ENCODE measurements around the gene GSTO1.

GSTO1 gene

GRCh38 chr10:104218751-104219150 lies 35.9 kb upstream of the GSTO1 start:
- Histone ChIP-seq H3K79me2 (ENCODE audit: control insufficient read depth, insufficient read depth, low read length, poor library complexity) (no peaks in the 10 kb centered on the region), H3K79me1 (ENCODE audit: low read length) (no peaks in the 10 kb centered on the region), H4K12ac (ENCODE audit: low read depth, low read length) (no peak overlapping the region), H3K27ac (ENCODE audit: low read depth, low read length) (no peak overlapping the region), H2BK12ac (ENCODE audit: low read length) (no peak overlapping the region), H2AFZ (ENCODE audit: insufficient read depth, low read length, poor library complexity) (no peak overlapping the region), H3K18ac (ENCODE audit: low read length) (no peak overlapping the region), H3K4me3 (ENCODE audit: low read depth, low read length) (no peak overlapping the region), H3K36me3 (ENCODE audit: control insufficient read depth in 1 of 2, insufficient read depth in 2 of 2, low read length in 2 of 2) (no peaks in the 10 kb centered on the region), H3K4ac (ENCODE audit: low read depth, low read length) (no peak overlapping the region), H3K27me3 (ENCODE audit: insufficient read depth, low read length) (no peaks in the 10 kb centered on the region), H3K9ac (ENCODE audit: low read length) (no peak overlapping the region), H4K91ac (ENCODE audit: low read depth, low read length) (no peak overlapping the region), H2BK5ac (ENCODE audit: low read depth, low read length, poor library complexity) (no peak overlapping the region), H3K4me1 (ENCODE audit: control insufficient read depth in 1 of 2, insufficient read depth in 2 of 2, low read length in 2 of 2) (no peaks in the 10 kb centered on the region), H4K8ac (ENCODE audit: low read depth, low read length) (no peak overlapping the region), H3K9me3 (ENCODE audit: insufficient read depth, low read depth, low read length) (no peaks in the 10 kb centered on the region), H2BK120ac (ENCODE audit: insufficient read depth, low read length, poor library complexity) (no peak overlapping the region), H3K23ac (ENCODE audit: low read length) (no peak overlapping the region), H2AK5ac (ENCODE audit: low read length) (no peak overlapping the region), H3K4me2 (ENCODE audit: low read length) (no peak overlapping the region), H3K14ac (ENCODE audit: low read length) (no peak overlapping the region)
- no peak for DNase-seq
- WGBS (ENCODE audit: extremely low coverage, insufficient coverage, insufficient read length), result no CpG with 5 or more reads among the region's 7 CpGs

- Histone ChIP-seq H3K27me3 (ENCODE audit: insufficient read depth, low read length) (no peaks in the 10 kb centered on the region), H3K23ac (ENCODE audit: low read length) (no peak overlapping the region), H3K27ac (ENCODE audit: low read depth, low read length) (no peak overlapping the region), H3K79me2 (ENCODE audit: control insufficient read depth, insufficient read depth, low read length, poor library complexity) (no peaks in the 10 kb centered on the region), H3K79me1 (ENCODE audit: low read length) (no peaks in the 10 kb centered on the region), H3K18ac (ENCODE audit: low read length) (no peak overlapping the region), H3K9ac (ENCODE audit: low read length) (no peak overlapping the region), H2BK5ac (ENCODE audit: low read depth, low read length, poor library complexity) (no peak overlapping the region), H2BK120ac (ENCODE audit: insufficient read depth, low read length, poor library complexity) (no peak overlapping the region), H3K4me3 (ENCODE audit: low read depth, low read length) (no peak overlapping the region), H2BK12ac (ENCODE audit: low read length) (no peak overlapping the region), H3K14ac (ENCODE audit: low read length) (no peak overlapping the region), H2AFZ (ENCODE audit: insufficient read depth, low read length, poor library complexity) (no peak overlapping the region), H4K8ac (ENCODE audit: low read depth, low read length) (no peak overlapping the region), H4K91ac (ENCODE audit: low read depth, low read length) (no peak overlapping the region), H3K9me3 (ENCODE audit: insufficient read depth, low read depth, low read length) (no peaks in the 10 kb centered on the region), H2AK5ac (ENCODE audit: low read length) (no peak overlapping the region), H3K4me1 (ENCODE audit: control insufficient read depth in 1 of 2, insufficient read depth in 2 of 2, low read length in 2 of 2) (no peaks in the 10 kb centered on the region), H3K36me3 (ENCODE audit: control insufficient read depth in 1 of 2, insufficient read depth in 2 of 2, low read length in 2 of 2) (no peaks in the 10 kb centered on the region), H3K4ac (ENCODE audit: low read depth, low read length) (no peak overlapping the region), H3K4me2 (ENCODE audit: low read length) (no peak overlapping the region), H4K12ac (ENCODE audit: low read depth, low read length) (no peak overlapping the region)
- WGBS (ENCODE audit: extremely low coverage, insufficient coverage, insufficient read length), result no CpG with 5 or more reads among the region's 2 CpGs
- no peak for DNase-seq
These were observed 34.2 kb upstream of the GSTO1 start for GRCh38 chr10:104220522-104220921.

GRCh38 chr10:104223304-104223703 lies 31.4 kb upstream of the GSTO1 start:
- H3K23ac ChIP-seq (ENCODE audit: low read length), result no peak overlapping the region
- H3K18ac ChIP-seq (ENCODE audit: low read length), result no peak overlapping the region
- H3K9me3 ChIP-seq (ENCODE audit: insufficient read depth, low read depth, low read length), result no peaks in the 10 kb centered on the region
- no peaks in the 10 kb centered on the region for H3K36me3 ChIP-seq (ENCODE audit: control insufficient read depth in 1 of 2, insufficient read depth in 2 of 2, low read length in 2 of 2)
- no peaks in the 10 kb centered on the region for H3K79me2 ChIP-seq (ENCODE audit: control insufficient read depth, insufficient read depth, low read length, poor library complexity)
- H3K27me3 ChIP-seq (ENCODE audit: insufficient read depth, low read length), result no peaks in the 10 kb centered on the region
- no peak overlapping the region for H3K4me3 ChIP-seq (ENCODE audit: low read depth, low read length)
- H2BK5ac ChIP-seq (ENCODE audit: low read depth, low read length, poor library complexity), result no peak overlapping the region
- no peaks in the 10 kb centered on the region for H3K79me1 ChIP-seq (ENCODE audit: low read length)
- no peaks in the 10 kb centered on the region for H3K4me1 ChIP-seq (ENCODE audit: control insufficient read depth in 1 of 2, insufficient read depth in 2 of 2, low read length in 2 of 2)
- H3K14ac ChIP-seq (ENCODE audit: low read length), result no peak overlapping the region
- no peak overlapping the region for H3K4ac ChIP-seq (ENCODE audit: low read depth, low read length)
- H3K4me2 ChIP-seq (ENCODE audit: low read length), result no peak overlapping the region
- no peak overlapping the region for H3K9ac ChIP-seq (ENCODE audit: low read length)
- H2AK5ac ChIP-seq (ENCODE audit: low read length), result no peak overlapping the region
- H4K12ac ChIP-seq (ENCODE audit: low read depth, low read length), result no peak overlapping the region
- H4K91ac ChIP-seq (ENCODE audit: low read depth, low read length), result no peak overlapping the region
- H2BK12ac ChIP-seq (ENCODE audit: low read length), result no peak overlapping the region
- H2AFZ ChIP-seq (ENCODE audit: insufficient read depth, low read length, poor library complexity), result no peak overlapping the region
- no peak overlapping the region for H3K27ac ChIP-seq (ENCODE audit: low read depth, low read length)
- no peak overlapping the region for H4K8ac ChIP-seq (ENCODE audit: low read depth, low read length)
- DNase-seq, result no peak
- no peak overlapping the region for H2BK120ac ChIP-seq (ENCODE audit: insufficient read depth, low read length, poor library complexity)

- no peak overlapping the region for H2AK5ac ChIP-seq (ENCODE audit: low read length)
- H3K9me3 ChIP-seq (ENCODE audit: insufficient read depth, low read depth, low read length), result no peaks in the 10 kb centered on the region
- WGBS (ENCODE audit: extremely low coverage, insufficient coverage, insufficient read length), result no CpG with 5 or more reads among the region's 4 CpGs
These were observed 24.2 kb upstream of the GSTO1 start for GRCh38 chr10:104230490-104230889.

More at GRCh38 chr10:104230490-104230889, 24.2 kb upstream of the GSTO1 start:
- Histone ChIP-seq H3K4me2 (ENCODE audit: low read length) (no peak overlapping the region), H3K36me3 (ENCODE audit: control insufficient read depth in 1 of 2, insufficient read depth in 2 of 2, low read length in 2 of 2) (no peaks in the 10 kb centered on the region), H3K14ac (ENCODE audit: low read length) (no peak overlapping the region), H4K91ac (ENCODE audit: low read depth, low read length) (no peak overlapping the region), H3K23ac (ENCODE audit: low read length) (no peak overlapping the region), H2BK5ac (ENCODE audit: low read depth, low read length, poor library complexity) (no peak overlapping the region), H3K79me1 (ENCODE audit: low read length) (no peaks in the 10 kb centered on the region), H2BK120ac (ENCODE audit: insufficient read depth, low read length, poor library complexity) (no peak overlapping the region), H3K27ac (ENCODE audit: low read depth, low read length) (no peak overlapping the region), H3K4me1 (ENCODE audit: control insufficient read depth in 1 of 2, insufficient read depth in 2 of 2, low read length in 2 of 2) (peaks cover 0 to 2% of the 10 kb centered on the region in 2 experiments), H4K12ac (ENCODE audit: low read depth, low read length) (no peak overlapping the region), H3K4ac (ENCODE audit: low read depth, low read length) (no peak overlapping the region), H2AFZ (ENCODE audit: insufficient read depth, low read length, poor library complexity) (no peak overlapping the region), H3K4me3 (ENCODE audit: low read depth, low read length) (no peak overlapping the region), H4K8ac (ENCODE audit: low read depth, low read length) (no peak overlapping the region), H2BK12ac (ENCODE audit: low read length) (no peak overlapping the region), H3K18ac (ENCODE audit: low read length) (no peak overlapping the region), H3K27me3 (ENCODE audit: insufficient read depth, low read length) (no peaks in the 10 kb centered on the region), H3K79me2 (ENCODE audit: control insufficient read depth, insufficient read depth, low read length, poor library complexity) (no peaks in the 10 kb centered on the region), H3K9ac (ENCODE audit: low read length) (no peak overlapping the region)
- DNase-seq, result no peak
